Common myeloid progenitor, CD34-positive (primary cell): ENCODE results near the gene CCDC85C.

Experiments used
- CTCF ChIA-PET: fragments of 350-600 bp; sonication (Branson Sonifier 250); formaldehyde crosslinking; loops from one replicate; lab custom pipeline; 2021; ENCODE audit warnings: antibody characterized with exemption; lab: Charles Lee
- POLR2A ChIA-PET: fragments of 350-600 bp; sonication (Branson Sonifier 250); formaldehyde crosslinking; loops from one replicate; lab custom pipeline; 2021; ENCODE audit warnings: antibody characterized with exemption; lab: Charles Lee
- DNase-seq, 3 donors: peaks; one replicate each; pipeline versions ENCODE4 v3.0.0 to v3.0.0-alpha.2; 2013
- H3K27ac ChIP-seq, 2 experiments: 1 replicate in 1 of 2; 2 replicates in 1 of 2; pipeline ENCODE4 v1.7.0; 2013; ENCODE audit warnings: inconsistent platforms in 2 of 2, low read length in 2 of 2, mild to moderate bottlenecking in 2 of 2, low read depth in 1 of 2, moderate library complexity in 1 of 2; ENCODE audit not compliant: severe bottlenecking in 2 of 2, insufficient read depth in 1 of 2, poor library complexity in 1 of 2
- H3K27me3 ChIP-seq, 5 experiments: replicated peaks in 2 of 5; 1 replicate in 3 of 5; 2 replicates in 2 of 5; pipeline versions ENCODE4 v1.6.1 to v1.7.0; 2013; ENCODE audit warnings: low read length in 4 of 5, mild to moderate bottlenecking in 2 of 5, moderate library complexity in 2 of 5, inconsistent platforms in 1 of 5; ENCODE audit not compliant: insufficient read depth in 5 of 5, control insufficient read depth in 4 of 5
- H3K36me3 ChIP-seq, 4 experiments: 1 replicate in 2 of 4; 2 replicates in 2 of 4; pipeline versions ENCODE4 v1.6.1 to v1.7.0; 2013; ENCODE audit warnings: low read length in 3 of 4, control low read depth in 1 of 4, mild to moderate bottlenecking in 1 of 4; ENCODE audit not compliant: control insufficient read depth in 4 of 4, insufficient read depth in 4 of 4
- H3K4me1 ChIP-seq, 4 experiments: 1 replicate in 3 of 4; 2 replicates in 1 of 4; pipeline versions ENCODE4 v1.6.1 to v1.7.1; 2013; ENCODE audit warnings: low read length in 3 of 4, mild to moderate bottlenecking in 3 of 4, control low read depth in 1 of 4, inconsistent platforms in 1 of 4, moderate library complexity in 1 of 4; ENCODE audit not compliant: control insufficient read depth in 4 of 4, insufficient read depth in 4 of 4; ENCODE audit errors: control extremely low read depth in 1 of 4
- H3K4me3 ChIP-seq, 7 experiments: 1 replicate in 4 of 7; 2 replicates in 3 of 7; pipeline versions ENCODE4 v1.5.1 to v1.7.0; 2013; ENCODE audit warnings: mild to moderate bottlenecking in 7 of 7, low read length in 6 of 7, moderate library complexity in 6 of 7, inconsistent platforms in 2 of 7, low read depth in 2 of 7, control low read depth in 1 of 7; ENCODE audit not compliant: insufficient read depth in 4 of 7, control insufficient read depth in 1 of 7; ENCODE audit errors: extremely low read depth in 1 of 7
- H3K9me3 ChIP-seq, 5 experiments: 1 replicate in 4 of 5; 2 replicates in 1 of 5; pipeline versions ENCODE4 v1.6.1 to v1.7.1; 2013; ENCODE audit warnings: low read length in 4 of 5, mild to moderate bottlenecking in 2 of 5, inconsistent platforms in 1 of 5, low read depth in 1 of 5, moderate library complexity in 1 of 5; ENCODE audit not compliant: control insufficient read depth in 4 of 5, insufficient read depth in 2 of 5; ENCODE audit errors: control extremely low read depth in 1 of 5
- WGBS: methylation state at CpG from one replicate; pipeline ENCODE4 v1.1.5; 2013; ENCODE audit not compliant: insufficient coverage; 5-methylcytosine and 5-hydroxymethylcytosine counted together

Gene CCDC85C

GRCh38 chr14:99595034-99595433, 9.0 kb downstream of the CCDC85C start:
- Histone ChIP-seq H3K27ac (no peak overlapping the region), H3K9me3 (no peaks in the 10 kb centered on the region), H3K27me3 (peaks cover 0 to 10% (median 0%) of the 10 kb centered on the region in 5 experiments), H3K4me3 (no peak overlapping the region), H3K4me1 (peaks cover 0 to 3% (median 0%) of the 10 kb centered on the region in 4 experiments), H3K36me3 (no peaks in the 10 kb centered on the region)
- 100% methylated on average over 1 of the region's 9 CpGs for WGBS
- ChIA-PET CTCF (interaction anchor here (1.9 kb wide), 1 partner anchor 11 kb away, joined by 4 read pairs; no protein-coding TSS in a partner anchor), POLR2A (no interaction called here)
- DNase-seq, result peak in 1 of 3 donors; percentile 22

- Histone ChIP-seq H3K36me3 (no peaks in the 10 kb centered on the region), H3K9me3 (no peaks in the 10 kb centered on the region), H3K27me3 (peaks cover 0 to 10% (median 0%) of the 10 kb centered on the region in 5 experiments), H3K4me1 (peaks cover 0 to 3% (median under 1%) of the 10 kb centered on the region in 4 experiments), H3K4me3 (no peak overlapping the region), H3K27ac (no peak overlapping the region)
- WGBS, result 94% methylated on average over 6 of the region's 9 CpGs
- CTCF ChIA-PET, result interaction anchor here (1.9 kb wide), 1 partner anchor 10 kb away, joined by 4 read pairs; no protein-coding TSS in a partner anchor
- POLR2A ChIA-PET, result no interaction called here
- DNase-seq, result no peak
These were observed 9.8 kb downstream of the CCDC85C start for GRCh38 chr14:99593971-99594841.

GRCh38 chr14:99592933-99593753, 10.9 kb downstream of the CCDC85C start:
- Histone ChIP-seq H3K4me3 (no peak overlapping the region), H3K27me3 (peaks cover 0 to 7% (median 0%) of the 10 kb centered on the region in 5 experiments), H3K36me3 (no peaks in the 10 kb centered on the region), H3K4me1 (peaks cover 0 to 3% (median 2%) of the 10 kb centered on the region in 4 experiments), H3K27ac (no peak overlapping the region), H3K9me3 (no peaks in the 10 kb centered on the region)
- ChIA-PET POLR2A (no interaction called here), CTCF (interaction anchor here (0.6 kb wide), 1 partner anchor 10 kb away, joined by 3 read pairs; no protein-coding TSS in a partner anchor)
- no peak for DNase-seq
- WGBS, result 94% methylated on average over 29 of the region's 36 CpGs

- ChIA-PET CTCF (no interaction called here), POLR2A (no interaction called here)
- H3K27ac ChIP-seq, result no peak overlapping the region
- H3K4me1 ChIP-seq, result peaks cover 0 to 3% (median 2%) of the 10 kb centered on the region in 4 experiments
- no peaks in the 10 kb centered on the region for H3K36me3 ChIP-seq
- no peaks in the 10 kb centered on the region for H3K9me3 ChIP-seq
- WGBS, result 95% methylated on average over 2 of the region's 2 CpGs
- H3K27me3 ChIP-seq, result peaks cover 0 to 7% (median 0%) of the 10 kb centered on the region in 5 experiments
- no peak for DNase-seq
- H3K4me3 ChIP-seq, result no peak overlapping the region
These were observed 11.6 kb downstream of the CCDC85C start for GRCh38 chr14:99592394-99592793.

- Histone ChIP-seq H3K9me3 (no peaks in the 10 kb centered on the region), H3K27ac (no peak overlapping the region), H3K4me3 (no peak overlapping the region), H3K36me3 (no peaks in the 10 kb centered on the region), H3K4me1 (peaks cover 0 to 3% (median 2%) of the 10 kb centered on the region in 4 experiments), H3K27me3 (peaks cover 0 to 4% (median 0%) of the 10 kb centered on the region in 5 experiments)
- POLR2A ChIA-PET, result no interaction called here
- WGBS, result 90% methylated on average over 23 of the region's 28 CpGs
- peak in 2 of 3 donors; percentile 27 to 43 for DNase-seq
- CTCF ChIA-PET, result no interaction called here
These were observed 13.1 kb downstream of the CCDC85C start for GRCh38 chr14:99590746-99591555.

- POLR2A ChIA-PET, result no interaction called here
- Histone ChIP-seq H3K36me3 (no peaks in the 10 kb centered on the region), H3K4me1 (peaks cover 0 to 3% (median 2%) of the 10 kb centered on the region in 4 experiments), H3K27ac (no peak overlapping the region), H3K9me3 (no peaks in the 10 kb centered on the region), H3K4me3 (no peak overlapping the region), H3K27me3 (peaks cover 0 to 4% (median 0%) of the 10 kb centered on the region in 5 experiments)
- no peak for DNase-seq
- 90% methylated on average over 14 of the region's 17 CpGs for WGBS
- CTCF ChIA-PET, result no interaction called here
These were observed 14.1 kb downstream of the CCDC85C start for GRCh38 chr14:99589651-99590530.
